Eye (tissue), 1 donor: Measurements from ENCODE around the gene LZTS3.
"Not testable (repeated sequence)": the region's sequence is repeated elsewhere in the genome, so short reads cannot be mapped to it uniquely, and the experiment has no call there.

ENCODE experiments used
- DNase-seq: peaks from one replicate; pipeline ENCODE4 v3.0.0-alpha.2; 2015

Gene LZTS3

DNA sequence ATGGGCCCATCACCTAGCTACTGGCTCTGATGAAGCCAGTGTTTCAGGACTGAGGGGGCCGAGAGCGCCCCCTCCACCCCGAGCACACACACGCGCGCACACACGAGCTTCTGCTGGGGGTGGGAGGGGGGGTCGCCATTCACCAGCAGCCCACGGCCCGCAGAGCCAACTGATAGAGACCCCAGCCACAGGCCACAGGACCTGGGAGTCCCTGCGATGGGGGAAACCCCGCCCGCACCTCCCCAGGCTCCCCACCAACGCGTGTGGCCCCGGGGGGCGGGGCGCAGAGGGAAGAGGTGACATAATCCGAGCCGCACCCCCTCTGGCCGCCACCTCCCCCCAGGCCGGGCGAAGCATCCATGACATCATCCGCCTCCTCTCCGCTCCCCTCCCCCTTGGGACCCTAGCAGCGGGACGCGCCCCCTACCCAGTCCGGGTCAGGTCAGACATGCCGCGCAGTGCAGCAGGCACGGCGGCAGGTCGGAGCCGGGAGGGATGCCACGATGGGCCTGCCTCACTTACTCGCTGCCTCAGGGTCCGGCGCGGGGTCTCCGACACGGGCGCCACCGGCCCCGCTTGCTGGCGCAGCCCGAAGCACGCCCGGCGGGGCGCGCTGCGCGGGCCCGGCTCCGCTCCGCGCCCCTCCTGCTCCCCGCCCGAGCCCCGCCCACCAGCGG, at the start of gene LZTS3:
LZTS3 (minus strand) TSS at position 617 of the 677 bp plus-strand sequence. CDS start 6,386 bp downstream, outside the sequence.
- DNase-seq = peak; percentile 94

GRCh38 chr20:3221398-3222226, 48.3 kb upstream of the LZTS3 start:
- DNase-seq = no peak

DNA sequence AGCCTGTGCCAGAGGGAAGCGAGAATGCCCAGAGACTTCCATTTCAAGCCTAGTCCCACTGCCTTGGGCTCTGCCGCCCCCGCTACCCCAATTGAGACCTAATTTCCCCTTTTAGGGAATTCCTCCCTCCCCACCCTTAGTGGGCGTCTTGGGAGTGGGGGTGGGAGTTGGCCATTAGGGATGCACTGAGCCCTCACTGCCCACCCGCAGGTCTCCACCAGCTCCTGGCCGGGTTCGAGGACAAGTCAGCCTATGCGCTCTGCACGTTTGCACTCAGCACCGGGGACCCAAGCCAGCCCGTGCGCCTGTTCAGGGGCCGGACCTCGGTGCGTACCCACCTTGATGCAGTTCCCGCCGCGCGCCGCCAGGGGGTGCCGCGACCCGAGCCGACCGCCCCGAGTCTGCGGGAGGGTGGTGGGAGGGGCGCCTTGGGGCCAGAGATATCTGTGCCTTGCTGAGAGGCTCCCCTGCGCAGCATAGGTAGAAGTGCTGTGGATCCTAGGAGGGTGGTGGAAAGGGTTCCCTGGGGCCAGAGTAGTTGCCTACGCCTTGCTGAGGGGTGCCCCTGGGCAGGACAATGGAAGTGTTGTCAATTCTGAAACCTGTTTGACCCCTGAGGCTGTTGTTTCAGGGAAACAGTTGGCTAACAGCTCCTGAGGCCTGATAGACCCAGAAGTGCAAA, 45.1 kb upstream of the LZTS3 start:
- peak; percentile 60 for DNase-seq

- DNase-seq = not testable (repeated sequence)
These were observed 42.1 kb upstream of the LZTS3 start for GRCh38 chr20:3215359-3215917.

DNA sequence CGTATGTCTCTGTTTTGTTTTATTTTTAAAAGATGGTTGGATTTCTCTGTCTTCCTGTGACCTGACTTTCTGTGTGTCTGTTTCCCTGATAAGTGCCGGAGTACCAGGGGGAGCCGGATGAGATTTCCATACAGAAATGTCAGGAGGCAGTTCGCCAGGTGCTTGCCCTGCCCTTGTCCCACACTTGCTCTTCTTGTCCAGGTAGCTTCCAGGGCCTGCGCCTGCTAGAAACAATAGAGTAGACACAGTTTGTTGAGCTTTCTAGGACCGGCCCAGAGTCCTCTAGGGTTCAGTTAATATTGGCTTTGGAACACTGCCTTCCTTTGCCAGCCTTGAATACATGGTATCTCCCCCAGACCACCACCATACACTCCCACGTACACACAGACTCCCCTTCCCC, 39.9 kb upstream of the LZTS3 start:
- DNase-seq = no peak

- no peak for DNase-seq
These were observed 37.0 kb upstream of the LZTS3 start for GRCh38 chr20:3210346-3210745.

- DNase-seq = no peak
These were observed 36.6 kb upstream of the LZTS3 start for GRCh38 chr20:3209946-3210317.

- peak; percentile 74 for DNase-seq
These were observed 36.1 kb upstream of the LZTS3 start, which contains the start of gene ITPA for GRCh38 chr20:3209257-3209945. Gene ITPA (plus strand): TSS chr20:3209498. CDS start chr20:3209552, 54 bp downstream.

DNA sequence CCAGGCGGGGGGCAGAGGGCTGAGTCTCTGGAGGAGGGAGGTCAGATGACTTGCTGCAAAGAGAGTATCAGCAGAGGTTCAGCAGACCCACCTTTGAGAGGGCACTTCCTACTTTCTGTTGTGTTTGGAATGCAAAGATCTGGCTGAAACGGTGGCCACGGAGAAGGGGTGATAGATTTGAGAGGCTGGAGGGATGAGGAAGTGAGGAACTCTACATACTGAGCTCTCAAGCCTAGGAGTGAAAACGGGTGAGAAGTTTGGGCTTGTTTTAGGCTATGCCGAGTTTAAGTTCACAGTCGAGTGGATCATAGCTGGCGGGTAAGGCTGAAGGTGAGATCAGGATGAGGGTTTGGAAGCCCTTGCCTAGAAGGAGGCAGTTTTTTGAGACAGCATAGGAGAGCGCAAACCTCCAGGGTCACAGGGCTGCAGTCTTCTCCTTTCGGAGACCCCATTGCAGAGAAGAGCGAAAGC, 35.5 kb upstream of the LZTS3 start:
- DNase-seq = no peak

DNA sequence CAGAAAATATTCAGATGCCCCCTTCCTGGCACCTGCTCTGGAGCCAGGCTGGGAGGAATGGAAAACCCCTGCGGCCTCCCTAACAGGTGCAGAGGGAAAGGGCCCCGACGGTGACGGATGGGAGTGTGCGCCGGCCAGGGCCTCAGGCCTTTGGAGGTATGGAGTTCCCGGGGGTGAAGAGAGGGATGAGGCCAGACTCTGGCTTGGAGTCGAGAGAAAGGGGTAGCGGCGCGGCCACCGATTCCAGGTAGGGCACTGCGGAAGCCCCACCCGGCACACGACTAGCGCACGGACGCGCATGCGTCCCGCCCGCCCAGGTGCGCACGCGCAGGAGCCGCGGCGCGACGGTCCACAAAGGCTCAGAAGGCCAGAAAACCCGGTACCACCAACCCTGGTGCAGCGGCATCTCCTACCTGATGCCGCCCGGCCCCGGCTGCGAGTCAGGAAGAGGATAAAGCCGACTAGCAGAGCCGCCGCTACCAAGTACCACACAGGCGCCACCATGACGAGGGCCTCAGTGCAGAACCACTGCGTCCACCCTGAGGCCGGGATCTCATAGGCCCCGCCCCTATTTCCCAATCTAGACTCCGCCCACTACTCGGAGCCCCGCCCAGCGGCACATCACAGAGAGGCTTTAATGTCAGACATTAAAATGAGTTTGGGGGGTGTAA, 30.9 kb upstream of the LZTS3 start, which contains the start of gene DDRGK1:
DDRGK1 (minus strand) TSS at position 559 of the 671 bp plus-strand sequence; CDS start at position 504, 55 bp downstream.
- DNase-seq = peak; percentile 95

DNA sequence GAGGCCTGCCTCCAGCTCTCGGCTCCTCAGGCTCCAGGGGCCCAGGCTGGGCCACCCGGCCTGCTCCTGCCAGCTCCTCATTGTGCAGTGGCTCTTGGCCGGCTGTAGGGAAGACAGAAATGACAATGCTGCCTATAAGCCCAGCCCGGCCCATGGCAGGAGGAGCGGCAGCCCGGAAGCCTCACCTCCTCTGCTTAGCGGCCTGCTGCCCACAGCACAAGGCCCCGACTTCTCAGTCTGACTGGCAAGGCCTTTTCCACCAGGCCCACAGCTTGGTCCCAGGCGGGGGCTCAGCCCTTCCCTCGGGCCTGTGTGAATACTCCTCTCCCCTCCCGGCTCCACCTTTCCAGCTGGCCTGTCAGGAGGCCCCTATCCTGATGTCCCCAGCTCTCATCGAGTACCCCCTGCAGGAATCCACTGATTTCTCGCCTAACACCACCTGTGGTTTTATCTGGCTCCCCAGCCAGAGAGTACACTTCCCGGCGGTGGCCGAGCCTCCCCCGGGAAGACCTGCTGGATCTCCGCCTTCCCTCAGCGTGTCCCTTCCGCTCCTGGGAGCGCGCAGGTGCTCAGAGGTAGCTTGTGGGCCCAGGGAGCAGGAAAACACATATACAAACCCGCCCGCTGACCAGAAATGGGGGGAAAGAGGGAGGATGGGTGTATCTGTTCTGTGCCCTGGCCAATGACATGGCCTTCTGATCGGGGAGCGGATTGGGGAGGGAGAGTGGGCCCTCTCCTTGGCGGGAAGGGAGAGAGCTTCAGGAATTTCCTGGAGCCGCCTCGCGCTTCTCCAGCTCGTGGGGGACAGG, 30.2 kb upstream of the LZTS3 start:
- peak; percentile 8 for DNase-seq

DNA sequence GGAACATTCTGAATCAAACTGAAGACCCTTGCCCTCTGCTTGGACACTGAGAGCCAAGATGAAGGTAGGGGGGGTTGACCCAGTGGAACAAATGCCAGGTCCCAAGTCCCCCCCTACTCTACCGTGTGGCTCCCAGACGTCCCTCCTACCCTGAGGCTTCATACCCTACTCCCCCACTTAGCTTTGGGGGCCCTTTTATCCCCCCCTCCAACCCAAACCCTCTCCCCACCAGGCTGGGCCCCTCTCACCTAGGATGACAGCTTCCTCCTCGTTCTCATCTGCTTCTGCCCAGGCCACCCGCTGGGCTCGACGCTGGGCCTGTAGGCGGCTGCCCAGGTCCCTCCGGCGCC, 29.6 kb upstream of the LZTS3 start:
- no peak for DNase-seq

DNA sequence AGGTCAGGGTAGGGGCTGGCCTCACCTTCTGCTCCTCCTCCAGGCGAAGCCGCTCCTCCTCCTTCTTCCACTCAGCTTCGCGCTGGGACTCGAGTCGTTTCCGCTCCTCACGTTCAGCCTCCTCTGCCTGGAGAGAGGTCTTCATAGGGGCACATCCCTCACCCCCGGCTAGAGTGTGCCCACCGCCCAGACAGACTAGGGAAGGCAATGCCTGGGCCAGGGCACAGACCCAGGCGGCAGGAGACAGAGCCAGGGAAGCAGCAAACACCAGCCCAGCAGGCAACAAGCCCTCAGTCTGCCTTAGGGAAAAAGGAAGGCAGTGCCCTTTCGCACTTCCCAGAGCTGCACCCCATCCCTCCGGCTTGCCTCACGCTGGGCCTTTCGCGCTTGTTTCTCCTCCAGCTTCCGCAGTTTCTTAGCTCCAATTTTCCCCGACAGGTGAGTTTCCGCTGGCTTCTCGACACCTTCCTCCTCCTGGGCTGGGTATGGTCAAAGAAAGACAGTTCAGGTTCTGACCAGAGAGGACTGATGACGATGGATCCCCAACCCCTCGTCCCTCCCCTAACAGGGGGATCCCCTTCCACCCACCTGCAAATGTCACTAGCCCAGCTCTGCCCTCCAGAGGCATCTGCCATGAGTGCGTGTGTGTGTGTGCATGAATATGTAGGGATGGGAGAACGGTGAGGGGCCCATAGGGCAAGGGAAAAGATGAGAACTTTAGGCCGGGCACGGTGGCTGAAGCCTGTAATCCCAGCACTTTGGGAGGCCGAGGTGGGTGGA, 26.8 kb upstream of the LZTS3 start:
- no peak for DNase-seq

DNA sequence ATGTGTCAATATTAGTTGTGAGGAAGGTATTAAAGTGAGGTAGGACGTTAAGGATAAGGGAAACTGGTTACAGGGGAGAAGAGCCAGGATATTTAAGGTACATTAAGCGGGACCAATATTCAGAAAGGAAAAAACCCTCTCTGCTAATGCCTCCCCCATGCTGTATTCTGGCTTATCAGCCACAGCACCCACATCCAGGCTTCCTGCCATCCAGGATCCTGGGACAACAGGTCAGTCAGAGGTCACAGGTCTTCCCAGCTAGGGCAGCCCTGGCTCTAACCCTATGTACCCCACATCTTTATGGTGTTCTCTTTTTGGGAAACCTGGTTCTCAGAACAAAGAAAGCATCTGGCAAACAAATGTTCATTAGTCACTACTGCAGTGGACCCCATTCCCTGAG, 25.9 kb upstream of the LZTS3 start:
- no peak for DNase-seq

- no peak for DNase-seq
These were observed 22.4 kb upstream of the LZTS3 start for GRCh38 chr20:3195590-3196237.

DNA sequence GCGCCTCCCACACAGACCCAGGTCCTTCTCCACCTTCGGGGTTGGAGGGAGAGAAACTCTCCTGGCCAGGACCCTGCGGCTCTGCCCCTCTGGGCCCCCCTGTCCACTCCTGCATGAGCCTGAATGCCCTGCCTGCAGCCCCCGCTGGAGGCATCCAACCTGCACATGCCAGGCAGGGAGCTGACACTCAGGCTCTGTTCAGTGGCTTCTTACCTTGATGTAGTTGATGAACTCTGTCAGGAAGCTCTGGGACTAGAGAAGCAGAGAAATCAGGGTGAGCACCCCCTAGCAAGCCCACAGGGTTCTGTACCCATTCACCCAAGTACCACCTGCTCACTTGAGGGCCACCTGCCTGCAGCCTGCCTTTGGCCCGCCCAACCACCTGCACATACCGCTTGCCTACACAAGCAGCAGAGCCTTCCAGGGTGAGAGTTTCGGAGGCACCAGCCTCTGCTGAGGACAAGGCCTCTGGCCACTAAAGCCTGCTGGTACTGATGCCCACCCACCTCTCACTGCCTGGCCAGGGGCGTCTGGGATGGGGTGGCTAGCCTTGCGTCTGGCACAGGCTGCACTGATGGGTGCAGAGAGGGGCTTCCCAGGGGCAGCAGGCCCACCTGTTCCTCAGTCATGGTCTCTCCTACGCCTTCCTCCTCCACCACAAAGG, 21.4 kb upstream of the LZTS3 start:
- no peak for DNase-seq

DNA sequence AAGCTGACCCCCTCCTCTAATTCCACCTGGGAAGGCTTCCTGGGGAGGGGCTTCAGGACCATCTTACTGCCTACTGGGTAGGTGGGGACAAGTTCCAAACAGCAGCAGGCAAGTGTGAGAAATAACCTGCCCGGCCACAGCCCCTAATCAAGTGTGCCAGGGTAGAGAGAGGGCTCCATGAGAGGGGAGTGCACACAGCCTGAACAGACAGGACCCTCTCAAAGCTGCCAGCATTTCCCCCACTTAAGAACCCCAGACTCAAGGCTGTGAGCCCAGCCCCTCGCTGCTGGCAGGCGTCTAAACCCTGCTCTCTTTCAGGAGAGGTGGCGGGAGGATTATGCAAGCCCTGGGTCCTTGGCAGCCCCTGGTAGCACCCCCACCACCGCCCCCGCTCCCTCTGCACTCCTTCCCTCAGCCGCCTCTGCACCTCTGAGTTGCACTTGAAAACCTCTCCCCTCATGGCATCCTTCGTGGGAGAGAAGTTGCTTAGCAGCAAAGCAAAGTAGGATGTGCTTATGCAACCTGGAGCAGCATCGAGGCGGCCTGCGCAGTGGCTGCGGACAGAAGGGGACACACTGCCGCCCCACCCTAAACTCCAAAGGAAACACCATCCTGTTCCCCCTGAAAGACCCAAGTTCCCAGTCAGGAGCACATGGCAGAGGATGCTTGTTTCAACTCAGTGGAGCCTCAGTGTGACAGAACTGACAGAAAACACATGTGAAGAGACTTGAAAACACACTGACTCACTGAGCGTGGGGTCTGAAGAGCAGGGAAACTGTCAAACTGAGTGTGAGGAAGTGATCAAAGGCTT, 20.7 kb upstream of the LZTS3 start:
- no peak for DNase-seq
